GM12864 (cell line): ENCODE data around the gene AJAP1.

ENCODE experiments used
- DNase-seq: peaks from one replicate; pipeline ENCODE4 v3.0.0-alpha.2; 2011; ENCODE audit warnings: low read depth
- H3K4me3 ChIP-seq: 2 replicates; pipeline ENCODE4 v1.5.1; 2011; ENCODE audit warnings: mild to moderate bottlenecking, low read depth, low read length, control low read depth
- CTCF ChIP-seq: IDR thresholded peaks from 2 replicates; pipeline ENCODE4 v1.5.1; 2011; ENCODE audit warnings: low read depth, mild to moderate bottlenecking, moderate library complexity, low read length, control low read depth, inconsistent platforms; ENCODE audit errors: missing control alignments

AJAP1 gene

DNA sequence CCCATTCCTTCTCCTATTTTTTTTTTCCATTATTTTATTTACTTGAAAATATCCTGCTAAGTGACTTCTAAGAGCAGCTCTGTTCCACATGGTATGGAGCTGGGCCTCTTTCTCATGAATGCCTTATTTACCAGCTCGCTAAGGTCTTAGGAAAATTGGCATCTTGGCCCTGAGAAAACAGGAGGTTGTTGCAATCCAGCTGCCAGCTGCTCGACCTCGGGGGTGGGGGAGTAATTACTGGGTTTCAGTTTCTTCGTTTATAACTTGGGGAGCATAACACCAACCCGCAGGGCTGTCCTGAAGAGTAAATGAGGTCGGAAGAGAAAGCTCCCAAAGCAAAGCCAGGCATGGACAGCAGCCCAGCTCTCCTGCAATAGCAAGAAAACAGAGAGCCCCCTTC lies 176.3 kb downstream of the AJAP1 start:
- H3K4me3 ChIP-seq, result no peak overlapping the region
- DNase-seq, result no peak
- TF ChIP-seq CTCF, result no peak

GRCh38 chr1:4836574-4836973 lies 182.2 kb downstream of the AJAP1 start:
- no peak for DNase-seq
- no peak overlapping the region for H3K4me3 ChIP-seq

GRCh38 chr1:4837031-4837600 lies 182.7 kb downstream of the AJAP1 start:
- H3K4me3 ChIP-seq, result no peak overlapping the region
- no peak for DNase-seq
- no peak for TF ChIP-seq CTCF

More at GRCh38 chr1:4836574-4836973, 182.2 kb downstream of the AJAP1 start:
- no peak for TF ChIP-seq CTCF

DNA sequence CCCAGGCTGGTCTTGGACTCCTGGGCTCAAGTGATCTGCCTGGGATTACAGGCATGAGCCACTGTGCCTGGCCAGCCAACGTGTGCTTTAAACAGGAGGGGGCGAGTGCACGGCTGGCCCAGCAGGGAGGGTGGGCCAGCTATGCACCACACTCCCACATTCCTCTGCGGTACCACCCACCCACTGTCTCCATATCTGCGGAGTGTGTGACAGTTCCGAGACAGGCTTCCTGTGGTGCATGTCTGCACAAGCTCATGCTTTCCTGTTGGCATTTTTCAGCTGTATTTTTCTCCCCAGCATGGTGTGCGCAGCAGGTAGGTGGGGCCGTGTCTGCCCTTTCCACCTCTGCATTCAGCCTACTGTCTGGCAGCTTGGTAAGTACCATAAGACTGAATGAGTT lies 183.3 kb downstream of the AJAP1 start:
- no peak for DNase-seq
- no peak for TF ChIP-seq CTCF
- H3K4me3 ChIP-seq, result no peak overlapping the region

DNA sequence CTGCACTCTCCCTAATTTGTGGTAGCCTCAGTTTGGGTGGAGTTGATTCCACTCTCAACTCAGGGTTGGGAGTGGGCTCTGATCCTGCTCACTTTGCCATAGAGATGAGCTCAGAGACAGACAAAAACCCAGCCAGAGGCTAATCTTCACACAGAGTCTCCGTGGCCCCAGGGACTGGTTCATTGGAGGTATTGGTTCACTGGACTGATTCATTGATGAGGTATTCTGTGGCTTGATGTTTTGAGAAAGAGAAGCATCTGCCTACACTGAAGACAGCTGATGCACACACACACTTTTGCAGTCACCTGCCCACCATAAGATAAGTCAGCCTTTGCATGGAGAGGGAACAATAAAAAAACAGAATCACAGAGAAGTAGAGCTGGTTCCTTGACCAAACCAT lies 183.8 kb downstream of the AJAP1 start:
- H3K4me3 ChIP-seq, result no peak overlapping the region
- no peak for DNase-seq
- TF ChIP-seq CTCF, result no peak
